ENCODE results near the gene TXNRD3.

Gene TXNRD3

DNA sequence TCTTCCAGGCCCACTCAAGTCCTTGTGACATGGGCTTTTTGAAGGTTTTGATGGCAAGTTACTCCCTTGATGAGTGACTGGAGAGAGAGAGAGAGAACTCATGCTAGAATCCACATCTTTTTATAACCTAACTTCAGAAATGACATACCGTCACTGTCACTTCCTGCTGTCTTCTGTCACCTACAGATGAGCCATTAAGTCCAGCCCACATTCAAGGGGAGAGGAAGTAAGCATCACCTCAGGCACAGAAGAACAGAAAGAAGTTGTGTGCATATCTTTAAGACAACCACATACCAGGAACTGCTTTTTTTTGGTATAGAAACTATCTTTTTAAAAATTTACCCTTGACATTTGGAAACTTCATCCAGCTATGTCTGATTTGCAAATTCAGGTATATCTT is 16.6 kb upstream of the TXNRD3 start:
- FAIRE-seq, result no peak

DNA sequence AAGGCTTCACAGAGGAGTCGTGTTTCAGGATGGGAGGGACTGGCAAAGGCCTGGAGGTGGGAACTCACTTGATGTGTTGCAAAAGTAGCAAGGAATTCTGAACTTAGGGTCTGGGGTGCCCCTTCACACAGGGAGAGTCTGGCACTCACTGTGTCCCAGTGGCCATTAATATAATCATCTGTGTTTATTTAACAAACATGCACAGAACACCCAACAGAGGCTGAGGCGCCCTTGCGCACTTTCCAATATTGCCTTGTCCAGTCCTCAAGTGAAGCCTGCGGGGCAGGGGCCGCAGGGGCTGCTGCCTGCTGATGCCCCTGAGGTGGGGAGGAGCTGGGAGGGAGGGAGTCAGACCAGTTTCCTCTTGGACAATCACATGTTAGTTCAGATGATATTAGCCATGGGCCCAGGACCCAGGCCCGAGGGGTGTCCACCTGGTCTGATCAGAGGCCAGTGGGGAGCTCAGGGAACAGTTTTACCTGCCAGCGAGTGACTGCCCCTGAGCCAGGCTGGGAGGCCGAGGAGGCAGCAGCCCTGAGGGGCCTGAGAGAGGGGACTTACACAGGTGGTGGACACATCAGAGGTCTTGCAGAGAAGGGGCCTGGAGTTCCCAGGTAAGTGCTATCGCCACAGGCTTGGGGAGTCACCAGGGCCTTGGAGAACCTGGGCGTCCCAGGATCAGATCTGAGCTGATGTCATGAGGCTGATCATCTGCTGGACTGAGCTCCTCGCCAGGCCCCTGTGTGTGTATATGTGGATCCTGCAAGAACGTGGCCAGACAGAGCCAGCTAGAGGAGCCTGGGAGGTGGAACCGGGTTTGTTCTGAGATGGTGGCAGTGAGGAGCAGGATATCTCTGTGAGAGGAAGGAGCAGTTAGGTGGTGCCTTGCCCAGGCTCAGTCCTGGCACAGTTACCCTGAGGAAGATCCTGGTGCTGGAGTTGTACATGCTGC is 13.8 kb upstream of the TXNRD3 start:
- FAIRE-seq, result no peak

DNA sequence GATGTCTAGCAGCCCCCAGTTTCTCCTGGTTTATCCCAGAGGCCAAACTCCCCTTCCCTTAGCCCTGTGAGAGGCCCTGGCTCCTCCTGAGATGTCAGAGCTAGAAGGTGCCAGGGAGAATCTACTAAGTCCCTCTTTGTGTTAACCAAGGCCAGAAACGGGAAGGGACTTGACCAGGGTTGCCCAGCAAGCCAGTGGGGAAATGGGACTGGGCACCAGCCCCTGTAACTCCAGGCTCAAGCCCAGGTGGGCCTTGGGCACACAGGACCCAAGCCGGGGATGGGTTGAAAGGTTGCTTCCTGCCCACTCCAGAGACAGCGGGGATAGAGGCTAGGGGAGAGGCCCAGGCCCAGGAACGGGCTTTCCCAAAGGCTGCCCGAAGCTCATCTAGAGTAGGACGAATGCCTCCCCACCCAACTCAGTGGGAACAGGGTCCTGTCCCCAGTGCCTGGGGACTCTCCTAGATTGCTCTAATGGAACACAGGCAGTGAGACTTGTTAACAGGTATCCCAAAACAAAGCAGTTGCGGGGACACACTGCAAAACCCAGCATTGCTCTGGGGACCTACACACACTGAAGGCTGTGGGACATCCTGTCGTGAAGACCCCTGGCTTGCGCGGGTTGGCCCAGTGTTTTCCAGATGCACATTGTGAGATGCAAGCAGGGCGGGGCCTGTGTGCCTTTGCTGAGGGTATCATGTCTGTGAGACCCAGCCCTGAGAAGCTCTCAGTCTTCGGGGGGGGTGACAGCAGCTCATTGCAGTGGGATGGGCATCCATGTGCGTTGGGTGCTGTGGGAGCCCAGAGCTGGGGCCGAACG is 12.9 kb upstream of the TXNRD3 start:
- FAIRE-seq, result no peak

GRCh38 chr3:126666658-126667528 is 12.0 kb upstream of the TXNRD3 start:
- FAIRE-seq, result no peak

DNA sequence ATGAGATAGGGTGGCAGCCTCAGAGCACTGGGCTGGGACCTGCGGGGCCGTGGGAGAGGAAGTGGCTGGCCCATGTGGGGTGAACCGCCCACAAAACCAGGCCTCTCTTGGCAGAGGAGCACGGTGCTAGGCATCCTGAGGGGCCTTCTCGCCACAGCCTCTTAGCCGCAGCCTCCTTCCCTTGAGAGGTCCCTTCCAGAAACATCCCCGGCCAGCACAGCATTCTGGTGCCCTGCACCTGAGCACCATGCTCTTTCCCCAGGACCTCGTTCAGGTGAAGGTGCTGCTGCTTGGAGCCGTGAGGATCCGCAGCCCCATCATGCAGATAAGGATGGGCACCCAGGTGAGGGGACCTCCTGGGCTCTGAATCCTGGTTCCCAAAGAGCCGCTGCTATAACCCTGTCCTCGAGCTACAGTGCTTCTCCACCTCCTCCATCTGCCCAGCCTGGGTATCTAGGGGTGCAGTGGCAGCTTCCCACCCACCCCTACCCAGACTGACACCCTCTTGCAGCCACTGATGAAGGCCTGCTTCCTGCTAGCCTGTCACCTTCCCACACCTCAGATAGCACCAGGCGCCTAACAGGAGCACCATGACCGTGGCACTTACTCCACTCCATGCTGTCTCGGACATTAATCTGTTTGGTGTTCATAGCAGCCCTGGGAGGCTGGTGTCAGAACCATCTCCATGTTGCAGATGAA is 11.2 kb upstream of the TXNRD3 start:
- FAIRE-seq, result no peak

- FAIRE-seq, result no peak
Observed at GRCh38 chr3:126665221-126665936, 10.5 kb upstream of the TXNRD3 start.

GRCh38 chr3:126664591-126665214 is 9.8 kb upstream of the TXNRD3 start:
- FAIRE-seq, result no peak

GRCh38 chr3:126663750-126664149 is 8.8 kb upstream of the TXNRD3 start:
- no peak for FAIRE-seq

DNA sequence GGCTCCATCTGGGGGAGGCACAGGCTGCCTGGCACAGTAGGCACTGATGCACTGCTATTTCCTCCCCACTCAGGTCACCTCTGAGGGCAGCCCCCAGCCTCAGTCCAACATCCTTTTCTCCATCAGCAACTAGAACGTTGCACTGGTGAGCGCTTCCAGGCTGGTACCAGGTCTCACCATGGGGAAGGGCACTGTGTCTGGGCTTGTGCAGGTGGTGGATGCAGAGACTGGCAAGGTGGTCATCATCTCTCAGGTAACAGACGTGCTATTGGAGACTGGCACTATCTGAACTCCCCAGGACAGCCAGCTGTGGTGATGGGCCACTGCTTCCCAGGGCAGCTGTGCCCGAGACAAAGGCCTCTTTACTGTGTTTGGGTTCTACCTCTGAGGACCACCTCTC is 8.3 kb upstream of the TXNRD3 start:
- no peak for FAIRE-seq

GRCh38 chr3:126661532-126662364 is 6.8 kb upstream of the TXNRD3 start:
- no peak for FAIRE-seq

GRCh38 chr3:126659915-126660886 is 5.3 kb upstream of the TXNRD3 start:
- no peak for FAIRE-seq

GRCh38 chr3:126658584-126658983 is 3.7 kb upstream of the TXNRD3 start:
- no peak for FAIRE-seq

DNA sequence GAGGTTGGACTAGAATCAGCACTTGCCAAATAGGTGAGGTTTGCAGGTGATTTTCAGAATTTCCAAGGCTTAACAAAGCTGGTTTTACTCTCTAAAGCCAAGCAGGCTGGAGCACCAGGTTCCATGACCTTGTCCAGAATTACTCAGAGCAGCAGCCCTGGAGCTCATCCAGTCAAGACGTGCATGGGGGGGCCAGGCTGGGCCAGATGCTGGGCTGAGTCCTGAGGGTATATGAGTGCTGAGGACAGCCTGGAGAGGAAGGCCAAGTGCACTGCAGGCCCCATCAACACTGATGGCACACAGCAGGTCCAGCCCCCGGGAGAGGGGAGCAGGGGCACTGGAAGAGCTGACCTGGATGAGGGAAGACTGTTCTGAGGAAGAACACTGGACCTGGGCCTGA is 3.0 kb upstream of the TXNRD3 start:
- FAIRE-seq, result no peak

- no peak for FAIRE-seq
Observed at GRCh38 chr3:126656371-126657134, 1.6 kb upstream of the TXNRD3 start.

GRCh38 chr3:126655887-126656286 is 963 bp upstream of the TXNRD3 start:
- no peak for FAIRE-seq

GRCh38 chr3:126649556-126650092 is 5.3 kb downstream of the TXNRD3 start:
- no peak for FAIRE-seq

- no peak for FAIRE-seq
Observed at GRCh38 chr3:126646674-126647073, 8.2 kb downstream of the TXNRD3 start.

DNA sequence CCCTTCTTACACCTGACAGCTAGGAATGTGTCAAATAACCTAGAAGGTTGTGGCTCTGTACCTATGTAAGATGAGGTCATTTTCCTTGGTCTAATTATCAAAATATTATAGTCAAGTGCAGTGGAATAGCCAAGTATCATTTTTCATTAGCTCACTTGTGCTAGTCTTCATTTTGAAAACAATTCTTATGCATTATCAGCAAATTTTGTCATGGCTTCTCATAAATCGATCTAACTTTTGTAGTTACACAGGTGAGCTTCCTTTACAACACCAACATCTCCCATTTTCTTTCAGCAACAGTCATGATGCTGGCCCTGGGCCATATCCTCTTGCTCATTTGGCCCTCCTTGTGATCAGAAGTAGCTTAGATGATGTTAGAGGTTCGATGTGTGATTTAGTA is 10.3 kb downstream of the TXNRD3 start:
- no peak for FAIRE-seq

Data from islet of Langerhans (tissue), 1 donor.